ENCODE results near the gene EFNA3. TPM values are rescaled to one million over a fixed set of nuclear protein-coding genes. Genes with fewer than 3 reads are reported as not detected.

The EFNA3 gene
- total RNA-seq, 4 donors from 2014 or later: 111 to 150 (median 129) TPM

- 9 to 10% methylated on average over 26 to 49 of the region's 53 CpGs for WGBS, 2 donors
- intact Hi-C loops (cut with DNase I; ENCODE audit: low total_unique reads): no loop called here
- no peak overlapping the region for H3K4me3 ChIP-seq (ENCODE audit: low read depth, poor library complexity, severe bottlenecking)
- TF ChIP-seq CTCF (IDR thresholded peaks at IDR 0.05): no peak
- peak in 1 of 2 donors; percentile 92 for DNase-seq (ENCODE audit: low spot score in 2 of 2)
Measured at GRCh38 chr1:155125946-155126555, 47.4 kb downstream of the EFNA3 start.

- intact Hi-C loops (cut with DNase I; ENCODE audit: low total_unique reads): no loop called here
- peak in 1 of 2 donors; percentile 91 for DNase-seq (ENCODE audit: low spot score in 2 of 2)
- TF ChIP-seq CTCF (IDR thresholded peaks at IDR 0.05): no peak
- TF ChIP-seq POLR2A (IDR thresholded peaks at IDR 0.05): no peak
- peak overlapping the region; percentile 84 for H3K4me3 ChIP-seq (ENCODE audit: low read depth, poor library complexity, severe bottlenecking)
- WGBS, 2 donors: 4 to 9% methylated on average over 26 to 30 of the region's 32 CpGs
Measured at GRCh38 chr1:155126556-155127104, 48.0 kb downstream of the EFNA3 start.

- intact Hi-C loops (cut with DNase I; ENCODE audit: low total_unique reads): no loop called here
- 0% methylated on average over 42 to 44 of the region's 76 CpGs for WGBS, 2 donors
- peak within 1 kb of the TSS; percentile 84 for H3K4me3 ChIP-seq (ENCODE audit: low read depth, poor library complexity, severe bottlenecking)
- TF ChIP-seq POLR2A (IDR thresholded peaks at IDR 0.05) (peak in 1 of 2 donors; percentile 29), CTCF (IDR thresholded peaks at IDR 0.05) (peak in 1 of 3 donors; percentile 9)
- DNase-seq (ENCODE audit: low spot score in 2 of 2): peak; percentile 61 to 93
Measured at GRCh38 chr1:155127105-155127966, 48.7 kb downstream of the EFNA3 start, which contains the start of gene EFNA1. EFNA1 (plus strand) TSS chr1:155127876; CDS start chr1:155127978, 102 bp downstream.

- peak overlapping the region; percentile 84 for H3K4me3 ChIP-seq (ENCODE audit: low read depth, poor library complexity, severe bottlenecking)
- WGBS, 2 donors: 2 to 6% methylated on average over 12 to 14 of the region's 17 CpGs
- intact Hi-C loops (cut with DNase I; ENCODE audit: low total_unique reads): no loop called here
Measured at GRCh38 chr1:155127967-155128754, 49.5 kb downstream of the EFNA3 start.

More at GRCh38 chr1:155127967-155128754, 49.5 kb downstream of the EFNA3 start:
- no peak for DNase-seq (ENCODE audit: low spot score in 2 of 2)
- TF ChIP-seq POLR2A (IDR thresholded peaks at IDR 0.05) (no peak), CTCF (IDR thresholded peaks at IDR 0.05) (no peak)
